ENCODE data around the gene C1QTNF6. TPM values are rescaled to one million over a fixed set of nuclear protein-coding genes. Genes with fewer than 3 reads are reported as not detected.

C1QTNF6 gene
- total RNA-seq, 1 experiment from 2014 or later: 15.2 TPM

- intact Hi-C loops (cut with micrococcal nuclease): no loop called here
- H3K27me3 ChIP-seq (ENCODE audit: insufficient read depth, low read length): no peaks in the 10 kb centered on the region
- ChIA-PET CTCF (no interaction called here), RAD21 (ENCODE audit: low non-redundant PET in 1 of 2, low total read pairs in 2 of 2, uncharacterized antibody in 2 of 2, unreplicated experiment in 2 of 2) (no interaction called here), POLR2A (interaction anchor here (2.3 kb wide), 1 partner anchor 9 kb away, joined by 12 read pairs; the partner anchor contains the start of gene C1QTNF6)
- H3K9me3 ChIP-seq (ENCODE audit: control insufficient read depth in 1 of 2, insufficient read depth in 1 of 2, low read depth in 1 of 2, low read length in 2 of 2): no peaks in the 10 kb centered on the region
- H3K9ac ChIP-seq (ENCODE audit: low read length): no peak overlapping the region
- no peak overlapping the region for H2AFZ ChIP-seq (ENCODE audit: low read depth, low read length, poor library complexity, severe bottlenecking)
- no peaks in the 10 kb centered on the region for H3K79me2 ChIP-seq (ENCODE audit: insufficient read depth, low read length)
- no peaks in the 10 kb centered on the region for H3K9me2 ChIP-seq (ENCODE audit: insufficient read depth)
- no peak for ATAC-seq
- H3K4me3 ChIP-seq (replicated peaks in 1 of 2; ENCODE audit: low read depth in 1 of 2, low read length in 2 of 2): no peak overlapping the region
- H4K20me1 ChIP-seq (ENCODE audit: insufficient read depth): no peaks in the 10 kb centered on the region
- peaks cover 2 to 18% of the 10 kb centered on the region in 2 experiments; a peak in 3 of 4 replicates for H3K4me1 ChIP-seq (ENCODE audit: control insufficient read depth in 1 of 2, insufficient read depth in 2 of 2, low read length in 2 of 2)
- TF ChIP-seq SP1 (IDR thresholded peaks at IDR 0.05; ENCODE audit: low read depth): no peak
- no peak for TF ChIP-seq ZBTB33 (IDR thresholded peaks at IDR 0.05; ENCODE audit: extremely low read depth, insufficient replicate concordance, low read length)
- no peak for TF ChIP-seq EZH2 (IDR thresholded peaks at IDR 0.05)
- no peak for TF ChIP-seq CBX3 (IDR thresholded peaks at IDR 0.05; ENCODE audit: low read depth)
- no peak for TF ChIP-seq YY1 (IDR thresholded peaks at IDR 0.05; ENCODE audit: extremely low read depth, insufficient replicate concordance, low read depth, low read length)
- no peak for TF ChIP-seq ZNF274 (IDR thresholded peaks at IDR 0.05; ENCODE audit: low read depth, low read length)
- no peak for TF ChIP-seq POLR2A (IDR thresholded peaks at IDR 0.05; ENCODE audit: borderline replicate concordance, extremely low read depth, insufficient read depth, insufficient read length)
- no peak for TF ChIP-seq SRF (IDR thresholded peaks at IDR 0.05; ENCODE audit: low read depth)
- TF ChIP-seq EGR1 (IDR thresholded peaks at IDR 0.05; ENCODE audit: low read depth): no peak
- no peak for TF ChIP-seq POLR2AphosphoS5 (IDR thresholded peaks at IDR 0.05; ENCODE audit: low read depth, low read length)
- BruUV-seq (replicated peaks): no TSS peak
- DNase-seq (ENCODE audit: low read depth, low spot score): no peak
- H3K27ac ChIP-seq (ENCODE audit: low read depth, low read length): no peak overlapping the region
- H3K4me2 ChIP-seq (ENCODE audit: low read length): no peak overlapping the region
- no peaks in the 10 kb centered on the region for H3K36me3 ChIP-seq (ENCODE audit: control insufficient read depth in 1 of 2, insufficient read depth in 2 of 2, low read length in 2 of 2)
Measured at GRCh38 chr22:37178350-37179125, 9.5 kb downstream of the C1QTNF6 start.

Measured in HCT116 (cell line).